GM12873 (cell line): ENCODE results near the gene VIT.

Experiments used
- TF ChIP-seq, protein P1 (sequence below): IDR thresholded peaks from 2 replicates; pipeline ENCODE4 v1.5.1; 2012; ENCODE audit warnings: low read depth, mild to moderate bottlenecking, moderate library complexity, low read length, control low read depth; ENCODE audit not compliant: insufficient read depth; ENCODE audit errors: missing control alignments

VIT gene

DNA sequence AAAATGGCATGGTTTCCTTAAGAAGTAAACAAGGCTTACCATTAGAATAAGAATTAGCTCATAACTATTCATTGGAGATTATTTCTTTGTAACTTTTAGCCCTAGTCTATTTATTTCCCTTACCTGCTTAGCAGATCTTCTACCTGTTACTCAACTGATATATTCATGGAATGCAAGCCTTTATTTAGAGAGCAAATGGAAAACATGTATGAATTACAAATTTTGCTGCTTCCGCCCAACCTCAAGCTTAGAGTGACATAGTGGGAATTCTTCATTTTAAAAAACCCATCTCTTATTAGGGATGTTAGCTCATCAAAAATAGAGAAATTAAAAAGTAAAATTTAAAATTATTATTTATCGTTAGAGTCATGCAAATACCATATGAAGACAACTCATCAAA lies 158.9 kb downstream of the VIT start:
- TF ChIP-seq, protein P1, sequence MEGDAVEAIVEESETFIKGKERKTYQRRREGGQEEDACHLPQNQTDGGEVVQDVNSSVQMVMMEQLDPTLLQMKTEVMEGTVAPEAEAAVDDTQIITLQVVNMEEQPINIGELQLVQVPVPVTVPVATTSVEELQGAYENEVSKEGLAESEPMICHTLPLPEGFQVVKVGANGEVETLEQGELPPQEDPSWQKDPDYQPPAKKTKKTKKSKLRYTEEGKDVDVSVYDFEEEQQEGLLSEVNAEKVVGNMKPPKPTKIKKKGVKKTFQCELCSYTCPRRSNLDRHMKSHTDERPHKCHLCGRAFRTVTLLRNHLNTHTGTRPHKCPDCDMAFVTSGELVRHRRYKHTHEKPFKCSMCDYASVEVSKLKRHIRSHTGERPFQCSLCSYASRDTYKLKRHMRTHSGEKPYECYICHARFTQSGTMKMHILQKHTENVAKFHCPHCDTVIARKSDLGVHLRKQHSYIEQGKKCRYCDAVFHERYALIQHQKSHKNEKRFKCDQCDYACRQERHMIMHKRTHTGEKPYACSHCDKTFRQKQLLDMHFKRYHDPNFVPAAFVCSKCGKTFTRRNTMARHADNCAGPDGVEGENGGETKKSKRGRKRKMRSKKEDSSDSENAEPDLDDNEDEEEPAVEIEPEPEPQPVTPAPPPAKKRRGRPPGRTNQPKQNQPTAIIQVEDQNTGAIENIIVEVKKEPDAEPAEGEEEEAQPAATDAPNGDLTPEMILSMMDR = no peak

DNA sequence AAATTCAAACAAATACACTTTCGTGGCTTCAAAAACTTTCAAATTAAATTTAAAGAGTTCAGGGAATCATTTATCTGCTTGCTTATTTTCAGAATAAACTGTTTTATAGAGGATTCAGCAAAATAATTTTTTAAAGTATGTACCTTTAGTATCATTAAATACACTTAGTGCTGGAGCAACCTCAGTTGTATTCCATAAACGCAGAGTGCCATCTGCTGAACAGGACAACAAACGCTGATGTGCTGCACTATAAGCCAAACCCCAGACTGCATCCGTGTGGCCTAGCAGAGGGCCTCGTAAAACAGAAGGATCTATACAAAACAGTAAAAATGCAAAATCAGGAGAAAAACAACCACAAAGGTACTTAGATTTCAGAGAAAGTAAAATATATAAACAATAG lies 161.2 kb downstream of the VIT start:
- TF ChIP-seq, protein P1 = no peak

DNA sequence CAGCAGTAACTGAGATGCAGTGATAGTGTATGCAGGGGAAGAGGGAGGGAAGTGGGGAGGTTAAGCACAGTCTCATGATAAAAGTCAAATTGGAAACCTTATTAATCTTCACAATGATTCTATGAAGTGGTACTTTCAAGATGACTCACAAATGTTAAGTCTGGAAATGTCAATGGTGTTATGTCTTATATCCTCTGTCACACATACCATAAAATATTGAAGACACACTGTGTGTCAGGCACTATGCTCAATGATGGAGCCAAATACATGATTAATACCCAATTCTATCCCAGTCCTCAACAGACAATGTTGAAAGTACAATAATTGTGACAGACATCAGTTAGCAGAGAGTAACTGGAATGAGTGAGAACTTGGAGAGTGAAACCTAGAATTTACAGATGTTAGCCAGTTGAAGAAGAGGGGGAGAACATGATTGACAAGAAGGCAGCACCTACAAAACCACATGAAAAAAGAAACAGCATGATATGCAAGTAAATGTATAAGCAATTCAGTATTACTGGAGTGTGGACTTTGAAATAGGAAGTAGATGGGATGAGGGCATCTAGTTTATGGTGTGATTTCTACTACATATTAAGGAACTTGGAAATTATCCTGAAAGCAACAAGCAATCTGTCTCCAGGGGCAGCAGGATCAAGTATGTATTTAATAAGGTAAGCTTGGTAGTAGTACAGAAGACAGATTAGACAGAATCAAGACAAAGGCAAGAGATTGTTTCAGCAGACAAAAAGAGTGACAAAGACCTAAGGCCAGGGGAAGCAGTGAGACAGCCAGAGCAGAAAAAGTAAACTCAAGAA lies 162.3 kb downstream of the VIT start:
- TF ChIP-seq, protein P1 = no peak

DNA sequence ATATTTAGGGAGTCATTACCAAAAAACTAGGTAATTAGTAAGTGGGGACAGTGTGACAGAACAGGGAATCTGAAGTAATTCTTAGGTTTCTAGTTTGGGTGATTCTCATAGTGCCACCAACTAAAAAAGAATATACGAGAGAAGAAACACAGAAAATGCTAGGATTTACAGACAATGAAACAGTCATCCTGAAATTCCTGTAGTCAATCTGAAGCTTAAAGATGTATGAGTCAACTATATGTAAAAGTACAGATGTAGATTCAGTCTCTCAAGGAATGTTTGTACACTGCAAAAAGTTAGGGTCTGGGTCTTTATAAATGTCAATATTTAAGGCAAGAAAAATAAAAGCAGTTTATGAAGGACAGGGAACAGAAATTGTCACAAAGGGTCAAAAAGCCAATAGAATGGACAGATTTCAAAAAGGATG lies 162.9 kb downstream of the VIT start:
- TF ChIP-seq, protein P1 = no peak

DNA sequence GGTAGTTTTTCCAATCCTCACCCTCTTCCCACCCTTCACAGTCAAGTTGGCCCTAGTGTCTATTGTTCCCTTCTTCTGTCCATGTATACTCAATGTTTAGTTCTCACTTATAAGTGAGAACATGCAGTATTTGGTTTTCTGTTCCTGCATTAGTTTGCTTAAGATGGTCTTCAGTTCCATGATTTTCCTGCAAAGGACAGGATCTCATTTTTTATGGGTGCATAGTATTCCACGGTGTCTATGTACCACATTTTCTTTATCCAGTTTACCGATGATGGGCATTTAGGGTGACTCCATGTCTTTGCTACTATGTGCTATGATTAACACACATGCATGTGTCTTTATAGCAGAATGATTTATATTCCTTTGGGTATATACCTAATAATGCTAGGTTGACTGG lies 165.4 kb downstream of the VIT start:
- TF ChIP-seq, protein P1 = no peak
